Glutamatergic neuron (in vitro differentiated cells): ENCODE data around the gene KIF17. TPM values are rescaled to one million over a fixed set of nuclear protein-coding genes. Genes with fewer than 3 reads are reported as not detected.

Experiments used
- DNase-seq: peaks from one replicate; pipeline ENCODE4 v3.0.0; 2022
- H3K27ac Mint-ChIP-seq: one replicate; pipeline ENCODE4 v1.8.0; 2020; ENCODE audit warnings: mild to moderate bottlenecking, mixed read lengths, inconsistent platforms; ENCODE audit not compliant: unreplicated experiment
- H3K27me3 Mint-ChIP-seq: one replicate; pipeline ENCODE4 v1.8.0; 2020; ENCODE audit warnings: mild to moderate bottlenecking, moderate library complexity, mixed read lengths, inconsistent platforms; ENCODE audit not compliant: unreplicated experiment
- H3K36me3 Mint-ChIP-seq: one replicate; pipeline ENCODE4 v1.8.0; 2020; ENCODE audit warnings: mild to moderate bottlenecking, mixed read lengths, inconsistent platforms; ENCODE audit not compliant: unreplicated experiment
- H3K4me1 Mint-ChIP-seq: one replicate; pipeline ENCODE4 v1.8.0; 2020; ENCODE audit warnings: mild to moderate bottlenecking, low read depth, mixed read lengths, inconsistent platforms; ENCODE audit not compliant: unreplicated experiment
- H3K4me3 Mint-ChIP-seq: one replicate; pipeline ENCODE4 v1.8.0; 2020; ENCODE audit warnings: mild to moderate bottlenecking, mixed read lengths, inconsistent platforms; ENCODE audit not compliant: unreplicated experiment
- H3K9me3 Mint-ChIP-seq: one replicate; pipeline ENCODE4 v1.8.0; 2020; ENCODE audit warnings: mild to moderate bottlenecking, moderate library complexity, mixed read lengths, inconsistent platforms; ENCODE audit not compliant: unreplicated experiment
- CTCF ChIP-seq: fragments of 200-600 bp; sonication (generic); IDR thresholded peaks from one replicate; pipeline ENCODE4 v1.5.0; 2021; ENCODE audit not compliant: partially characterized antibody, unreplicated experiment
- total RNA-seq: library from RNA; stranded (reverse); fragmentation: NEBNext Ultra II Directional; extraction: Animal tissue kit (Norgen Biotek cat#: 25700); gene quantifications from one replicate; pipeline ENCODE4 v1.2.1, GENCODE V29; 2021; ENCODE audit not compliant: unreplicated experiment

KIF17 gene
- total RNA-seq, 1 donor from 2014 or later, result 1.6 TPM

DNA sequence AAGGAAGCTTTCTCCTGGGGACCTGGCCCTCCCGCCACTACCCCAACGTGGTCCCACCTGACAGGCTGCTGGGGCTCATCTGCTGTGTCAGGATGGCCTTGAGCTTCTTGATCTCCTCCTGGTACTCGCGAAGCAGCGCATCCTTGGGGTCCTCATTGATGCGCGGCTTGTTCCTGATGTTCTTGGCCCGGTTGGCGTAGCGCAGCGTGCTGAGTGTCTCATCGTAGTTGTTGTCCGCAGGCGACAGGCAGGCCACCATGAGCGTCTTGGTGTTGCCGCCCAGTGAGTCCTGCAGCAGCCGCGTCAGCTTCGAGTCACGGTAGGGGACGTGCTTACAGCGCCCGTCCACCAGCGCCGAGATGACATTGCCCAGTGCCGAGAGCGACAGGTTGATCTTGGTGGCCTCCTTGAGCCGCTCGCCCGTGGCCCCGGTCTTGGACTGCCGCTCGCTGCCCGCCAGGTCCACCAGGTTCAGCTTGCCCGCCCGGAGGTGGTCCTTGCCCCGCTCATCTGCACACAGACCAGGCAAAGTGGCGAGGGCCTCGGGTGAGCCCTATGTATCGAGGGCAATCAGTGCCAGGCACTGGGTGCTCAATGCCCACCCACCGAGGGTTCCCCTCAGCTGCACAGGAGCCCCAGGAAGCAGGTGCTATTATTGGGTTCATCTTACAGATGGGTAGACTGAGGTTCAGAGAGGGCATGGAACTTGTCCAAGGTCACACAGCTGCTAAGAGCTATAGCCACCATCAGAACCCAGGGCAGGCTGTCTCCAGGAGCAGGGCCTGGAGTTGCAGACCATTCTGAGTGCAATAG, 13.2 kb downstream of the KIF17 start:
- Mint-ChIP-seq H3K27ac (peak overlapping the region; percentile 46), H3K4me3 (no peak overlapping the region), H3K27me3 (peaks cover 16% of the 10 kb centered on the region), H3K36me3 (no peaks in the 10 kb centered on the region), H3K4me1 (peaks cover 20% of the 10 kb centered on the region), H3K9me3 (peaks cover 18% of the 10 kb centered on the region)
- TF ChIP-seq CTCF, result no peak
- no peak for DNase-seq

- TF ChIP-seq CTCF, result no peak
- H3K9me3 Mint-ChIP-seq, result peaks cover 20% of the 10 kb centered on the region
- no peak overlapping the region for H3K4me3 Mint-ChIP-seq
- H3K27me3 Mint-ChIP-seq, result peaks cover 17% of the 10 kb centered on the region
- DNase-seq, result no peak
- H3K4me1 Mint-ChIP-seq, result peaks cover 22% of the 10 kb centered on the region
- peak overlapping the region; percentile 29 for H3K27ac Mint-ChIP-seq
- H3K36me3 Mint-ChIP-seq, result no peaks in the 10 kb centered on the region
Observed at GRCh38 chr1:20703124-20703756, 14.6 kb downstream of the KIF17 start.

DNA sequence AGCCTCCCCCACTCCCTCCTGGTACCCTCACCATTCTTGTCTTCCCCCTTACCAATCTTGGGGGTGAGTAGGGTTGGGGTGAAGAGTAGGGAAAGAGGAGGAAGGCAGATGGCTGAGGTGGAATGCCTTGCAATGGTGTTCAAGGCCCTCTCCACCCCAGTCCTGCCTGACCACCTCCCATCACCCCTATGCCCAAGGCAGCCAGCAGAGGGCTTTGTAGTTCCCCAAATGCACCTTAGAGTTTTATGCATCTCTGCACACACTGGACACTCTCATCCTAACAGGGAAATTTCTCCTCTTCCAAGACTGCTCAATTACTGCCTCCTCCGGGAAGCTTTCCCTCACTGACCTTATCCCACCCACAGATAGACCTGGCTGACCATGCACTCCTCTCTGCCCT, 15.4 kb downstream of the KIF17 start:
- TF ChIP-seq CTCF, result peak; percentile 14
- Mint-ChIP-seq H3K27ac (no peak overlapping the region), H3K27me3 (peaks cover 17% of the 10 kb centered on the region), H3K4me3 (no peak overlapping the region), H3K9me3 (peaks cover 20% of the 10 kb centered on the region), H3K4me1 (peaks cover 22% of the 10 kb centered on the region), H3K36me3 (no peaks in the 10 kb centered on the region)
- no peak for DNase-seq

GRCh38 chr1:20701847-20702246, 16.0 kb downstream of the KIF17 start:
- Mint-ChIP-seq H3K9me3 (peaks cover 20% of the 10 kb centered on the region), H3K4me3 (no peak overlapping the region), H3K4me1 (peaks cover 22% of the 10 kb centered on the region), H3K27ac (no peak overlapping the region), H3K36me3 (no peaks in the 10 kb centered on the region), H3K27me3 (peaks cover 17% of the 10 kb centered on the region)
- DNase-seq, result no peak
- TF ChIP-seq CTCF, result no peak

- Mint-ChIP-seq H3K27me3 (peaks cover 17% of the 10 kb centered on the region), H3K27ac (no peak overlapping the region), H3K9me3 (peaks cover 20% of the 10 kb centered on the region), H3K4me1 (peaks cover 22% of the 10 kb centered on the region), H3K4me3 (no peak overlapping the region), H3K36me3 (no peaks in the 10 kb centered on the region)
- no peak for DNase-seq
- TF ChIP-seq CTCF, result no peak
Observed at GRCh38 chr1:20701446-20701845, 16.4 kb downstream of the KIF17 start.
